H9 (cell line): Measurements from ENCODE around the gene UPB1. TPM values are rescaled to one million over a fixed set of nuclear protein-coding genes. Genes with fewer than 3 reads are reported as not detected.
"Not testable (repeated sequence)": the region's sequence is repeated elsewhere in the genome, so short reads cannot be mapped to it uniquely, and the experiment has no call there.

ENCODE experiments used
- DNase-seq: peaks from one replicate; pipeline ENCODE4 v3.0.0-alpha.2; 2017
- H2AFZ ChIP-seq: one replicate; pipeline ENCODE4 v1.6.1; 2013; ENCODE audit warnings: mild to moderate bottlenecking, low read length, control low read depth, moderate library complexity
- H2AK5ac ChIP-seq: 2 replicates; pipeline ENCODE4 v1.6.1; 2013; ENCODE audit warnings: low read length, control low read depth, mixed read lengths; ENCODE audit not compliant: insufficient read length
- H2BK120ac ChIP-seq: one replicate; pipeline ENCODE4 v1.6.1; 2013; ENCODE audit warnings: low read depth, mild to moderate bottlenecking, low read length, control low read depth, inconsistent platforms; ENCODE audit not compliant: poor library complexity, severe bottlenecking
- H2BK12ac ChIP-seq: 2 replicates; pipeline ENCODE4 v1.6.1; 2013; ENCODE audit warnings: low read length, control low read depth, mixed read lengths, low read depth; ENCODE audit not compliant: insufficient read length
- H2BK15ac ChIP-seq: 2 replicates; pipeline ENCODE4 v1.6.1; 2013; ENCODE audit warnings: low read depth, low read length, control low read depth
- H2BK20ac ChIP-seq: one replicate; pipeline ENCODE4 v1.6.1; 2013; ENCODE audit warnings: low read depth, mild to moderate bottlenecking, low read length, control low read depth, inconsistent platforms; ENCODE audit not compliant: poor library complexity, severe bottlenecking
- H2BK5ac ChIP-seq: 2 replicates; pipeline ENCODE4 v1.6.1; 2013; ENCODE audit warnings: low read length, control low read depth, mixed read lengths; ENCODE audit not compliant: insufficient read length
- H3K14ac ChIP-seq: 2 replicates; pipeline ENCODE4 v1.6.1; 2013; ENCODE audit warnings: low read length, control low read depth; ENCODE audit not compliant: insufficient read depth
- H3K18ac ChIP-seq: 2 replicates; pipeline ENCODE4 v1.6.1; 2013; ENCODE audit warnings: low read depth, mild to moderate bottlenecking, mixed read lengths, low read length, control low read depth; ENCODE audit not compliant: insufficient read length
- H3K23ac ChIP-seq: 2 replicates; pipeline ENCODE4 v1.6.1; 2013; ENCODE audit warnings: low read length, control low read depth, mixed read lengths, low read depth; ENCODE audit not compliant: insufficient read length
- H3K23me2 ChIP-seq: 2 replicates; pipeline ENCODE4 v1.6.1; 2013; ENCODE audit warnings: low read depth, mild to moderate bottlenecking, mixed read lengths, low read length, control low read depth; ENCODE audit not compliant: insufficient read length, poor library complexity, severe bottlenecking
- H3K27ac ChIP-seq: 2 replicates; pipeline ENCODE4 v1.5.1; 2013; ENCODE audit warnings: low read length, control low read depth, mixed read lengths, low read depth; ENCODE audit not compliant: insufficient read length
- H3K27me3 ChIP-seq: 2 replicates; pipeline ENCODE4 v1.6.1; 2013; ENCODE audit warnings: low read length, control low read depth, inconsistent platforms; ENCODE audit not compliant: insufficient read depth
- H3K4ac ChIP-seq: 2 replicates; pipeline ENCODE4 v1.6.1; 2013; ENCODE audit warnings: low read depth, mild to moderate bottlenecking, control low read depth, inconsistent platforms, low read length, moderate library complexity
- H3K4me1 ChIP-seq: 2 replicates; pipeline ENCODE4 v1.6.1; 2013; ENCODE audit warnings: low read length, control low read depth, inconsistent platforms; ENCODE audit not compliant: insufficient read depth
- H3K4me2 ChIP-seq: 2 replicates; pipeline ENCODE4 v1.6.1; 2013; ENCODE audit warnings: low read length, control low read depth, mixed read lengths; ENCODE audit not compliant: insufficient read length, insufficient read depth
- H3K56ac ChIP-seq: 2 replicates; pipeline ENCODE4 v1.6.1; 2013; ENCODE audit warnings: low read depth, mild to moderate bottlenecking, mixed read lengths, low read length, control low read depth; ENCODE audit not compliant: insufficient read length
- H3K79me1 ChIP-seq: 2 replicates; pipeline ENCODE4 v1.6.1; 2013; ENCODE audit warnings: low read depth, mild to moderate bottlenecking, moderate library complexity, low read length, control low read depth, inconsistent platforms; ENCODE audit not compliant: insufficient read depth, poor library complexity, severe bottlenecking
- H3K79me2 ChIP-seq: 2 replicates; pipeline ENCODE4 v1.6.1; 2013; ENCODE audit warnings: low read length, control low read depth, inconsistent platforms; ENCODE audit not compliant: insufficient read depth
- H3K9ac ChIP-seq: 2 replicates; pipeline ENCODE4 v1.6.1; 2013; ENCODE audit warnings: low read length, control low read depth, mixed read lengths; ENCODE audit not compliant: insufficient read length; ENCODE audit errors: extremely low read depth
- H3K9me3 ChIP-seq: one replicate; pipeline ENCODE4 v1.6.1; 2013; ENCODE audit warnings: low read depth, low read length, inconsistent platforms; ENCODE audit not compliant: control insufficient read depth
- H3T11ph ChIP-seq: one replicate; pipeline ENCODE4 v1.6.1; 2013; ENCODE audit warnings: mild to moderate bottlenecking, low read length, control low read depth, inconsistent platforms
- H4K20me1 ChIP-seq: one replicate; pipeline ENCODE4 v1.6.1; 2013; ENCODE audit not compliant: control insufficient read depth, insufficient read length, insufficient read depth
- H4K5ac ChIP-seq: 2 replicates; pipeline ENCODE4 v1.6.1; 2013; ENCODE audit warnings: low read depth, mild to moderate bottlenecking, mixed read lengths, low read length, control low read depth; ENCODE audit not compliant: insufficient read length
- H4K8ac ChIP-seq: replicated peaks from 2 replicates; pipeline ENCODE4 v1.6.1; 2013; ENCODE audit warnings: low read length, control low read depth, mixed read lengths, low read depth; ENCODE audit not compliant: insufficient read length
- H4K91ac ChIP-seq: 2 replicates; pipeline ENCODE4 v1.6.1; 2013; ENCODE audit warnings: low read depth, mild to moderate bottlenecking, moderate library complexity, mixed read lengths, low read length, control low read depth; ENCODE audit not compliant: insufficient read length
- H3K27ac Mint-ChIP-seq, 3 experiments: 2 replicates in 2 of 3; 3 replicates in 1 of 3; pipeline ENCODE4 v1.8.0; 2020 to 2021; ENCODE audit warnings: mixed read lengths in 3 of 3, mild to moderate bottlenecking in 1 of 3, moderate library complexity in 1 of 3
- H3K27me3 Mint-ChIP-seq: 2 replicates; pipeline ENCODE4 v1.8.0; 2021; ENCODE audit warnings: low read depth, mild to moderate bottlenecking, moderate library complexity, mixed read lengths
- H3K36me3 Mint-ChIP-seq, 3 experiments: 2 replicates in 2 of 3; 3 replicates in 1 of 3; pipeline ENCODE4 v1.8.0; 2020 to 2021; ENCODE audit warnings: low read depth in 3 of 3, mixed read lengths in 3 of 3; ENCODE audit not compliant: insufficient read depth in 1 of 3
- H3K4me1 Mint-ChIP-seq, 2 experiments: 2 replicates each; pipeline ENCODE4 v1.8.0; 2020; ENCODE audit warnings: mixed read lengths in 2 of 2
- H3K4me3 Mint-ChIP-seq, 2 experiments: 2 replicates in 1 of 2; 3 replicates in 1 of 2; pipeline ENCODE4 v1.8.0; 2020 to 2021; ENCODE audit warnings: mild to moderate bottlenecking in 2 of 2, mixed read lengths in 2 of 2, moderate library complexity in 1 of 2
- H3K9me3 Mint-ChIP-seq, 2 experiments: 2 replicates in 1 of 2; 3 replicates in 1 of 2; pipeline ENCODE4 v1.8.0; 2020; ENCODE audit warnings: mild to moderate bottlenecking in 2 of 2, mixed read lengths in 2 of 2, moderate library complexity in 1 of 2
- WGBS: extraction: QIAGEN DNeasy Blood & Tissue Kit; methylation state at CpG from one replicate; pipeline ENCODE4 v1.1.7; 2013; ENCODE audit warnings: missing lambda C conversion rate, low lambda C conversion rate, mixed read lengths; ENCODE audit not compliant: insufficient read length; ENCODE audit errors: extremely low coverage; 5-methylcytosine and 5-hydroxymethylcytosine counted together
- total RNA-seq: library from RNA; stranded (reverse); gene quantifications from 2 replicates; pipeline ENCODE4 v1.2.1, GENCODE V29; 2021
- TF ChIP-seq, protein P1 (sequence below): fragments of 200-600 bp; sonication (generic); conservative IDR thresholded peaks from 3 replicates; pipeline ENCODE4 v1.8.0; 2021; ENCODE audit warnings: antibody characterized with exemption, mild to moderate bottlenecking

The UPB1 gene
- total RNA-seq, 1 experiment from 2014 or later, result not detected

DNA sequence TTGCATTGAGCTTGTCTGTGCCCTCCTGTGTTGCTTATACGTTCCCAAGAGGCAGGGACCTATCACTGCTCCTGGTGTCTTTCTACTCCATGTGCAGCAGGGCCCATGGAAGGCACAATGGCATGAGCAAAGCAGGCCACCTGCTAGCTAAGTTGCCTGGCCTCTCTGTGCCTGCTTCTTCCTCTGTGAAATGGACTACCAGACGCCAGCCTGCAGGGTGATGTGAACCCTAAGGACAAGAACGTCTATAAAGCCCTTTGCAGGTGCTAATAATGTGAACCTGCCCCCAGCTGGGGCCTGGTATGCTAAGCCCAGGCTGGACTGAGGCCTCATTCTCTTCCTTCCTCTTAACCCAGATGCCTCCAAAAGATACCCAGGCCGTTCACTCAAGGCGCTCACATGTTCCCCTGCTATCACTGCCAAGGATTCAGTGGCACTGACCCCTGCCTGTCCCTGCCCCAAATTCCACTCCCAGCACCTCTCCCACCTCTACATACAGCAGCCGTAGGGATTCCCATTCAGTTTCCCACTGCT lies 55.8 kb downstream of the UPB1 start:
- no peak overlapping the region for H3K14ac ChIP-seq
- H3K18ac ChIP-seq, result no peak overlapping the region
- H2BK12ac ChIP-seq, result no peak overlapping the region
- Mint-ChIP-seq H3K27me3 (no peaks in the 10 kb centered on the region), H3K4me1 (peaks cover 20 to 21% of the 10 kb centered on the region in 2 experiments), H3K4me3 (no peak overlapping the region), H3K9me3 (no peaks in the 10 kb centered on the region; a peak in 2 of 5 replicates), H3K36me3 (peaks cover 10 to 38% (median 35%) of the 10 kb centered on the region in 3 experiments), H3K27ac (peak overlapping the region; percentile 63 to 78 (median 71); a peak in 5 of 7 replicates)
- H3K23ac ChIP-seq, result no peak overlapping the region
- no peak overlapping the region for H3K56ac ChIP-seq
- H2BK5ac ChIP-seq, result no peak overlapping the region
- H4K8ac ChIP-seq, result no peak overlapping the region
- no peak overlapping the region for H3T11ph ChIP-seq
- H3K27ac ChIP-seq, result no peak overlapping the region
- H2AK5ac ChIP-seq, result no peak overlapping the region
- H3K79me2 ChIP-seq, result peaks cover 13% of the 10 kb centered on the region; the same call in 1 of the 2 replicates
- H3K4ac ChIP-seq, result no peak overlapping the region
- no peaks in the 10 kb centered on the region for H3K27me3 ChIP-seq
- H3K23me2 ChIP-seq, result peaks cover 10% of the 10 kb centered on the region
- no peaks in the 10 kb centered on the region for H3K9me3 ChIP-seq
- no peak overlapping the region for H3K9ac ChIP-seq
- no peak overlapping the region for H4K5ac ChIP-seq
- no peak overlapping the region for H4K91ac ChIP-seq
- no peak overlapping the region for H2AFZ ChIP-seq
- TF ChIP-seq, protein P1, sequence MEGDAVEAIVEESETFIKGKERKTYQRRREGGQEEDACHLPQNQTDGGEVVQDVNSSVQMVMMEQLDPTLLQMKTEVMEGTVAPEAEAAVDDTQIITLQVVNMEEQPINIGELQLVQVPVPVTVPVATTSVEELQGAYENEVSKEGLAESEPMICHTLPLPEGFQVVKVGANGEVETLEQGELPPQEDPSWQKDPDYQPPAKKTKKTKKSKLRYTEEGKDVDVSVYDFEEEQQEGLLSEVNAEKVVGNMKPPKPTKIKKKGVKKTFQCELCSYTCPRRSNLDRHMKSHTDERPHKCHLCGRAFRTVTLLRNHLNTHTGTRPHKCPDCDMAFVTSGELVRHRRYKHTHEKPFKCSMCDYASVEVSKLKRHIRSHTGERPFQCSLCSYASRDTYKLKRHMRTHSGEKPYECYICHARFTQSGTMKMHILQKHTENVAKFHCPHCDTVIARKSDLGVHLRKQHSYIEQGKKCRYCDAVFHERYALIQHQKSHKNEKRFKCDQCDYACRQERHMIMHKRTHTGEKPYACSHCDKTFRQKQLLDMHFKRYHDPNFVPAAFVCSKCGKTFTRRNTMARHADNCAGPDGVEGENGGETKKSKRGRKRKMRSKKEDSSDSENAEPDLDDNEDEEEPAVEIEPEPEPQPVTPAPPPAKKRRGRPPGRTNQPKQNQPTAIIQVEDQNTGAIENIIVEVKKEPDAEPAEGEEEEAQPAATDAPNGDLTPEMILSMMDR, result no peak
- no peak for DNase-seq
- no peaks in the 10 kb centered on the region; the same call in 1 of the 2 replicates for H3K4me1 ChIP-seq
- WGBS, result no CpG with 5 or more reads among the region's 6 CpGs
- peaks cover 7% of the 10 kb centered on the region for H3K79me1 ChIP-seq
- no peak overlapping the region for H3K4me2 ChIP-seq
- H4K20me1 ChIP-seq, result no peaks in the 10 kb centered on the region
- no peak overlapping the region for H2BK20ac ChIP-seq
- H2BK120ac ChIP-seq, result no peak overlapping the region
- no peak overlapping the region for H2BK15ac ChIP-seq

DNA sequence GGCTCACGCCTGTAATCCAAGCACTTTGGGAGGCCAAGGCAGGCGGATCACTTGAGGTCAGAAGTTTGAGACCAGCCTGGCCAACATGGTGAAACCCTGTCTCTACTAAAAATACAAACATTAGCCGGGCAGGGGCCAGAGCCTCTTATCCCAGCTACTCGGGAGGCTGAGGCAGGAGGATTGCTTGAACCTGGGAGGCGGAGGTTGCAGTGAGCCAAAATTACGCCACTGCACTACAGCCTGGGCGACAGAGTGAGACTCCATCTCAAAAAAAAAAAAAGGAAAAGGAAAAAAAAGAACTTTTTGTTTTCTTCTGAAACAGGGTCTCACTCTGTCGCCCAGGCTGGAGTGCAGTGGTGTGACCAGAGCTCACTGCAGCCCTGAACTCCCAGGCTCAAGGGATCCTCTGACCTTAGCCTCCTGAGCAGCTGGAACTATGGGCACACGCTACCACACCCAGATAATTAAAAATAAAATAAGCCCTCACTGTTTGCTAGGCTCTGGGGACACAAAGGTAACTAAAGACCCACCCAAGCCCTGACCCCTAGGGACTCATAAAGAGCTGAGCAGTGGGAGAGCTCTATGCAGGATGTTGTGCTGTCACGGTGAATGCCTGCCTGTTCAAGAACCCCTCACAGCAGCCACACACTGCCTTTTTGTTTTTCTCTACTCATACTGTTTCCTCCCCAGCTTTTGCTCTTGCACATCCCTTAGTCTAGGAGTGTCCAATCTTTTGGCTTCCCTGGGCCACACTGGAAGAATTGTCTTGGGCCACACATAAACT lies 57.6 kb downstream of the UPB1 start:
- H3K27ac Mint-ChIP-seq, result peak overlapping the region in 2 of 3 experiments; percentile 7 to 49; a peak in 2 of 7 replicates
- H3K4me1 Mint-ChIP-seq, result peaks cover 27 to 33% of the 10 kb centered on the region in 2 experiments
- not testable (repeated sequence) for H4K5ac ChIP-seq, H3K27ac ChIP-seq, H2BK120ac ChIP-seq, H4K20me1 ChIP-seq, H2AK5ac ChIP-seq, H2BK12ac ChIP-seq, H2BK15ac ChIP-seq, H3K14ac ChIP-seq, H3K27me3 Mint-ChIP-seq, H2BK20ac ChIP-seq, H4K91ac ChIP-seq, H3T11ph ChIP-seq, H3K9me3 Mint-ChIP-seq, H3K9me3 ChIP-seq, H2AFZ ChIP-seq, H3K23ac ChIP-seq, H3K4ac ChIP-seq, H3K27me3 ChIP-seq, H3K9ac ChIP-seq, H3K79me1 ChIP-seq, DNase-seq, H4K8ac ChIP-seq, H3K18ac ChIP-seq, H2BK5ac ChIP-seq, H3K56ac ChIP-seq, H3K4me2 ChIP-seq, H3K4me1 ChIP-seq
- Histone ChIP-seq H3K23me2 (peaks cover 16% of the 10 kb centered on the region), H3K79me2 (peaks cover 30% of the 10 kb centered on the region; the same call in 1 of the 2 replicates)
- WGBS, result no CpG with 5 or more reads among the region's 10 CpGs
- peaks cover 12 to 28% (median 26%) of the 10 kb centered on the region in 3 experiments for H3K36me3 Mint-ChIP-seq
- peak overlapping the region in 1 of 2 experiments; percentile 94; a peak in 1 of 5 replicates for H3K4me3 Mint-ChIP-seq
